Measurements from ENCODE around the gene DACT3. TPM values are rescaled to one million over a fixed set of nuclear protein-coding genes. Genes with fewer than 3 reads are reported as not detected.
A peak's percentile ranks its signal among the peaks of the same experiment; 100 is the strongest.

The DACT3 gene
- total RNA-seq, 3 donors from 2014 or later = 1.9 to 60.9 (median 3.4) TPM

DNA sequence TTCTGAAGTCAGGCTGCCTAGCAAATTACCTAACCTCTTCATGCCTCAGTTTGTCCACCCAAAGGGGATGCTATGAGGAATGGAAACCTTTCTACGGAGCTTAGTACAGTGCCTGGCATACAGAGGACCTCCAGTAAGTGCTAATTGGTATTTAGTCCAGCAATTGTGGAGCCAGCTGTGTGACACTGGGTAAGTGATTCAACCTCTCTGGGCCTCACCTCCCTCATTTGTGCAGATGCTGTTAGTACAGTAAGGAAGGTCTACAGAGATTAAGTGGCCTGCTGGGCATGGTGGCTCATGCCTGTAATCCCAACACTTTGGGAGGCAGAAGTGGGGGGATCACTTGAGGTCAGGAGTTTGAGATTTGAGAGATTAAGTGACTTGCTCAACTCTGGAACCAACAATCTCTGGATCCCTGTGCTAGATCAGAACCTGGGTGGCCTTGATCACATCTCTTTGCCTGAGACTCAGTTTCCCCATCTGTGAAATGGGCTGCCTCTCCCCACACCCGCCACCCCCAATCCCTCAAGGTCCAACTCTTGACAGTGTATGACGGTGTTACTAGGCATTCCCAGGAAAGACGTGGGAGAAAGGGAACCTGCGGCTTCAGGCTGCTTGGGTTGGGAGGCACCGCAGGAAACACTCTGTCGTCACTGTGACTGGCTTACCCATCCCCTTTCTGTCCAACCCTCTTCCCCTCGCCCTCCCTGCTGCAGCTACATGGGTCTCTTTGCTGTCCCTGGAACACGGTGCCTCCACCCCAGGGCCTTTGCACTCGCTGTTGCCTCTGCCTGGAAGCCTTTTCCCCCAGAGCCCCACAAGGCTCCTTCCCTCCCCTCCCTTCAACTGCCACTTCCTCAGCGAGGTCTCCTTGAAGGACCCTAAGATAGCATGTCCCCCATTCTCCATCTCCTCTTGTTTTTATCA is 37.7 kb upstream of the DACT3 start:
- no peak for ATAC-seq
- DNase-seq = no peak
- Histone ChIP-seq H3K4me1 (ENCODE audit: low read depth) (peaks cover 5% of the 10 kb centered on the region), H3K36me3 (ENCODE audit: low read depth) (peaks cover 5% of the 10 kb centered on the region), H3K9me3 (no peaks in the 10 kb centered on the region), H3K4me3 (no peak overlapping the region)
- TF ChIP-seq CTCF (IDR thresholded peaks at IDR 0.05) = no peak
- intact Hi-C loops (cut with DNase I, micrococcal nuclease) = no loop called here

GRCh38 chr19:46697204-46697960 is 36.4 kb upstream of the DACT3 start:
- H3K4me3 ChIP-seq = no peak overlapping the region
- H3K4me1 ChIP-seq (ENCODE audit: low read depth) = peaks cover 5% of the 10 kb centered on the region
- intact Hi-C loops (cut with DNase I, micrococcal nuclease) = no loop called here
- no peaks in the 10 kb centered on the region for H3K9me3 ChIP-seq
- DNase-seq (peak; percentile 95 to 98 (median 97)), ATAC-seq (peak; percentile 97)
- no peak for TF ChIP-seq CTCF (IDR thresholded peaks at IDR 0.05)
- peaks cover 13% of the 10 kb centered on the region for H3K36me3 ChIP-seq (ENCODE audit: low read depth)

- peaks cover 5% of the 10 kb centered on the region for H3K4me1 ChIP-seq (ENCODE audit: low read depth)
- ATAC-seq (no peak), DNase-seq (peak in 1 of 3 donors; percentile 36)
- no peak overlapping the region for H3K4me3 ChIP-seq
- H3K9me3 ChIP-seq = no peaks in the 10 kb centered on the region
- H3K36me3 ChIP-seq (ENCODE audit: low read depth) = peaks cover 13% of the 10 kb centered on the region
- no peak for TF ChIP-seq CTCF (IDR thresholded peaks at IDR 0.05)
- intact Hi-C loops (cut with DNase I, micrococcal nuclease) = no loop called here
Observed at GRCh38 chr19:46696866-46697203, 35.9 kb upstream of the DACT3 start.

- no peak for TF ChIP-seq CTCF (IDR thresholded peaks at IDR 0.05)
- ATAC-seq (no peak), DNase-seq (no peak)
- intact Hi-C loops (cut with DNase I, micrococcal nuclease) = no loop called here
- Histone ChIP-seq H3K9me3 (no peaks in the 10 kb centered on the region), H3K36me3 (ENCODE audit: low read depth) (peaks cover 13% of the 10 kb centered on the region), H3K4me3 (no peak overlapping the region), H3K4me1 (ENCODE audit: low read depth) (peaks cover 5% of the 10 kb centered on the region)
Observed at GRCh38 chr19:46696052-46696451, 35.1 kb upstream of the DACT3 start.

- no peak for TF ChIP-seq CTCF (IDR thresholded peaks at IDR 0.05)
- intact Hi-C loops (cut with DNase I, micrococcal nuclease) = no loop called here
Observed at GRCh38 chr19:46693760-46694159, 32.8 kb upstream of the DACT3 start.

More at GRCh38 chr19:46693760-46694159, 32.8 kb upstream of the DACT3 start:
- H3K4me3 ChIP-seq = no peak overlapping the region
- peaks cover 5% of the 10 kb centered on the region for H3K4me1 ChIP-seq (ENCODE audit: low read depth)
- H3K9me3 ChIP-seq = no peaks in the 10 kb centered on the region
- no peak for ATAC-seq
- peaks cover 19% of the 10 kb centered on the region for H3K36me3 ChIP-seq (ENCODE audit: low read depth)
- DNase-seq = no peak
